ENCODE measurements around the gene MYO7A.

The MYO7A gene

DNA sequence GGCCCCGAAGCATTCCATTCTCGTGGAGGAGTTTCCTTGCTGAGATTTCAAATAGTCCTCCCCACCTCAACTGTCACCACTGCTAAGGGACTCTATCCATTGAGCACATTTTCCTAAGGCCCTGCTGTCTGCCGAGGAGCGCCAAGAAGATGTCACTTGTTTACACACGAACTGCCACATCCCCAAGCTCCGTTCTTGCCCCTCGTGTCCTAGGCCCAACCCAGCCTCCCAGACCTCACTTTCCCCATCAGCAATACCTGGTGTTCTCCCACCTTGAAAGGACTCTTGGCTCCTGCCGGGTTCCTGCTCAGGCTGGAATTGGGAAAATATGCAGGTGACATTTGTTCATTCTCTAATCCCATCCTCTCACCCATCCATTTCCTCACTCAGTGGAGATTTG lies 4.0 kb upstream of the MYO7A start:
- H2AFZ ChIP-seq (ENCODE audit: low read length): no peak overlapping the region
- DNase-seq: no peak
- no peak overlapping the region for H3K4me2 ChIP-seq (ENCODE audit: low read depth, low read length)
- no peaks in the 10 kb centered on the region for H3K27me3 ChIP-seq (replicated peaks; ENCODE audit: insufficient read depth, low read length)
- H3K9me2 ChIP-seq (replicated peaks; ENCODE audit: insufficient read depth, low read length): no peaks in the 10 kb centered on the region
- no peaks in the 10 kb centered on the region for H4K20me1 ChIP-seq (ENCODE audit: insufficient read depth, low read length)
- no peak overlapping the region for H3K27ac ChIP-seq (ENCODE audit: low read length)
- no peak overlapping the region for H3K4me3 ChIP-seq (ENCODE audit: low read length)
- H3K4me1 ChIP-seq (ENCODE audit: low read length): peaks cover 17% of the 10 kb centered on the region
- no peaks in the 10 kb centered on the region for H3K36me3 ChIP-seq (replicated peaks; ENCODE audit: insufficient read depth, low read length)
- TF ChIP-seq EZH2 (optimal IDR thresholded peaks at IDR 0.05; ENCODE audit: low read depth, low read length): no peak
- no peak for TF ChIP-seq EZH2phosphoT487 (IDR thresholded peaks at IDR 0.05; ENCODE audit: low read length)
- TF ChIP-seq, protein P1, sequence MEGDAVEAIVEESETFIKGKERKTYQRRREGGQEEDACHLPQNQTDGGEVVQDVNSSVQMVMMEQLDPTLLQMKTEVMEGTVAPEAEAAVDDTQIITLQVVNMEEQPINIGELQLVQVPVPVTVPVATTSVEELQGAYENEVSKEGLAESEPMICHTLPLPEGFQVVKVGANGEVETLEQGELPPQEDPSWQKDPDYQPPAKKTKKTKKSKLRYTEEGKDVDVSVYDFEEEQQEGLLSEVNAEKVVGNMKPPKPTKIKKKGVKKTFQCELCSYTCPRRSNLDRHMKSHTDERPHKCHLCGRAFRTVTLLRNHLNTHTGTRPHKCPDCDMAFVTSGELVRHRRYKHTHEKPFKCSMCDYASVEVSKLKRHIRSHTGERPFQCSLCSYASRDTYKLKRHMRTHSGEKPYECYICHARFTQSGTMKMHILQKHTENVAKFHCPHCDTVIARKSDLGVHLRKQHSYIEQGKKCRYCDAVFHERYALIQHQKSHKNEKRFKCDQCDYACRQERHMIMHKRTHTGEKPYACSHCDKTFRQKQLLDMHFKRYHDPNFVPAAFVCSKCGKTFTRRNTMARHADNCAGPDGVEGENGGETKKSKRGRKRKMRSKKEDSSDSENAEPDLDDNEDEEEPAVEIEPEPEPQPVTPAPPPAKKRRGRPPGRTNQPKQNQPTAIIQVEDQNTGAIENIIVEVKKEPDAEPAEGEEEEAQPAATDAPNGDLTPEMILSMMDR (IDR thresholded peaks at IDR 0.05; ENCODE audit: low read length): no peak
- H3K9ac ChIP-seq (ENCODE audit: low read length): no peak overlapping the region
- peaks cover 6% of the 10 kb centered on the region; the same call in 1 of the 2 replicates for H3K79me2 ChIP-seq (ENCODE audit: low read length)
- no peaks in the 10 kb centered on the region for H3K9me3 ChIP-seq (replicated peaks; ENCODE audit: insufficient read depth, low read length)
- peaks cover 10% of the 10 kb centered on the region; the same call in 1 of the 2 replicates for H3F3A ChIP-seq (ENCODE audit: insufficient read depth, low read length)

GRCh38 chr11:77124488-77124887 lies 3.6 kb upstream of the MYO7A start:
- no peak overlapping the region for H3K4me3 ChIP-seq (ENCODE audit: low read length)
- no peaks in the 10 kb centered on the region for H3K9me3 ChIP-seq (replicated peaks; ENCODE audit: insufficient read depth, low read length)
- H3K9ac ChIP-seq (ENCODE audit: low read length): no peak overlapping the region
- no peak for DNase-seq
- no peak overlapping the region for H2AFZ ChIP-seq (ENCODE audit: low read length)
- no peak overlapping the region for H3K4me2 ChIP-seq (ENCODE audit: low read depth, low read length)
- no peak overlapping the region for H3K27ac ChIP-seq (ENCODE audit: low read length)
- TF ChIP-seq EZH2phosphoT487 (IDR thresholded peaks at IDR 0.05; ENCODE audit: low read length) (no peak), EZH2 (optimal IDR thresholded peaks at IDR 0.05; ENCODE audit: low read depth, low read length) (no peak)
- TF ChIP-seq, protein P1 (IDR thresholded peaks at IDR 0.05; ENCODE audit: low read length): no peak
- H3K9me2 ChIP-seq (replicated peaks; ENCODE audit: insufficient read depth, low read length): no peaks in the 10 kb centered on the region
- no peaks in the 10 kb centered on the region for H3K27me3 ChIP-seq (replicated peaks; ENCODE audit: insufficient read depth, low read length)
- H3K36me3 ChIP-seq (replicated peaks; ENCODE audit: insufficient read depth, low read length): no peaks in the 10 kb centered on the region
- peaks cover 10% of the 10 kb centered on the region; the same call in 1 of the 2 replicates for H3K79me2 ChIP-seq (ENCODE audit: low read length)
- H3K4me1 ChIP-seq (ENCODE audit: low read length): peaks cover 19% of the 10 kb centered on the region
- H3F3A ChIP-seq (ENCODE audit: insufficient read depth, low read length): peaks cover 10% of the 10 kb centered on the region; the same call in 1 of the 2 replicates
- H4K20me1 ChIP-seq (ENCODE audit: insufficient read depth, low read length): no peaks in the 10 kb centered on the region

GRCh38 chr11:77125191-77125590 lies 2.9 kb upstream of the MYO7A start:
- H3K36me3 ChIP-seq (replicated peaks; ENCODE audit: insufficient read depth, low read length): no peaks in the 10 kb centered on the region
- H3K4me2 ChIP-seq (ENCODE audit: low read depth, low read length): no peak overlapping the region
- no peak overlapping the region for H2AFZ ChIP-seq (ENCODE audit: low read length)
- peaks cover 10% of the 10 kb centered on the region; the same call in 1 of the 2 replicates for H3F3A ChIP-seq (ENCODE audit: insufficient read depth, low read length)
- peaks cover 12% of the 10 kb centered on the region; the same call in 1 of the 2 replicates for H3K79me2 ChIP-seq (ENCODE audit: low read length)
- H3K4me3 ChIP-seq (ENCODE audit: low read length): no peak overlapping the region
- H3K27ac ChIP-seq (ENCODE audit: low read length): no peak overlapping the region
- no peaks in the 10 kb centered on the region for H3K9me2 ChIP-seq (replicated peaks; ENCODE audit: insufficient read depth, low read length)
- H3K9ac ChIP-seq (ENCODE audit: low read length): no peak overlapping the region
- no peaks in the 10 kb centered on the region for H3K27me3 ChIP-seq (replicated peaks; ENCODE audit: insufficient read depth, low read length)
- H3K4me1 ChIP-seq (ENCODE audit: low read length): peaks cover 19% of the 10 kb centered on the region
- DNase-seq: no peak
- no peaks in the 10 kb centered on the region for H4K20me1 ChIP-seq (ENCODE audit: insufficient read depth, low read length)
- no peaks in the 10 kb centered on the region for H3K9me3 ChIP-seq (replicated peaks; ENCODE audit: insufficient read depth, low read length)
- TF ChIP-seq EZH2phosphoT487 (IDR thresholded peaks at IDR 0.05; ENCODE audit: low read length): no peak
- TF ChIP-seq, protein P1 (IDR thresholded peaks at IDR 0.05; ENCODE audit: low read length): no peak
- TF ChIP-seq EZH2 (optimal IDR thresholded peaks at IDR 0.05; ENCODE audit: low read depth, low read length): no peak

Data from MM.1S (cell line).